ENCODE results near the gene SHROOM3. TPM values are rescaled to one million over a fixed set of nuclear protein-coding genes. Genes with fewer than 3 reads are reported as not detected.

SHROOM3 gene
- total RNA-seq, 6 experiments from 2014 or later, result 39.1 to 98.7 (median 40.9) TPM

- no peak for TF ChIP-seq CTCF (IDR thresholded peaks at IDR 0.05)
- H3K9me3 Mint-ChIP-seq, result no peaks in the 10 kb centered on the region
- H3K4me1 Mint-ChIP-seq (ENCODE audit: low read depth), result peaks cover 88% of the 10 kb centered on the region
- H3K27me3 Mint-ChIP-seq (ENCODE audit: insufficient read depth), result no peaks in the 10 kb centered on the region; the same call in 1 of the 2 replicates
- no peak for DNase-seq
- peak overlapping the region; percentile 16; the same call in 1 of the 2 replicates for H3K27ac Mint-ChIP-seq
- no peak overlapping the region; the same call in 1 of the 2 replicates for H3K4me3 Mint-ChIP-seq
- H3K36me3 Mint-ChIP-seq (ENCODE audit: low read depth), result peaks cover 5% of the 10 kb centered on the region
Measured at GRCh38 chr4:76699751-76700310, 264.8 kb downstream of the SHROOM3 start.

- H3K36me3 Mint-ChIP-seq (ENCODE audit: low read depth), result peaks cover 21% of the 10 kb centered on the region
- TF ChIP-seq CTCF (IDR thresholded peaks at IDR 0.05), result no peak
- H3K4me3 Mint-ChIP-seq, result peak overlapping the region; percentile 23
- H3K27ac Mint-ChIP-seq, result peak overlapping the region; percentile 94
- H3K9me3 Mint-ChIP-seq, result no peaks in the 10 kb centered on the region
- peaks cover 88% of the 10 kb centered on the region for H3K4me1 Mint-ChIP-seq (ENCODE audit: low read depth)
- no peaks in the 10 kb centered on the region for H3K27me3 Mint-ChIP-seq (ENCODE audit: insufficient read depth)
- DNase-seq, result no peak
Measured at GRCh38 chr4:76702440-76703122, 267.6 kb downstream of the SHROOM3 start.

- Mint-ChIP-seq H3K9me3 (no peaks in the 10 kb centered on the region), H3K27me3 (ENCODE audit: insufficient read depth) (no peaks in the 10 kb centered on the region), H3K36me3 (ENCODE audit: low read depth) (peaks cover 26% of the 10 kb centered on the region), H3K4me3 (peak overlapping the region; percentile 23), H3K4me1 (ENCODE audit: low read depth) (peaks cover 90% of the 10 kb centered on the region), H3K27ac (peak overlapping the region; percentile 94)
- no peak for TF ChIP-seq CTCF (IDR thresholded peaks at IDR 0.05)
- peak; percentile 79 for DNase-seq
Measured at GRCh38 chr4:76703123-76703490, 268.1 kb downstream of the SHROOM3 start.

- Mint-ChIP-seq H3K36me3 (ENCODE audit: low read depth) (peaks cover 32% of the 10 kb centered on the region), H3K27me3 (ENCODE audit: insufficient read depth) (no peaks in the 10 kb centered on the region), H3K27ac (peak overlapping the region; percentile 94), H3K9me3 (no peaks in the 10 kb centered on the region), H3K4me3 (peak overlapping the region; percentile 23), H3K4me1 (ENCODE audit: low read depth) (peaks cover 93% of the 10 kb centered on the region)
- no peak for DNase-seq
- no peak for TF ChIP-seq CTCF (IDR thresholded peaks at IDR 0.05)
Measured at GRCh38 chr4:76703676-76704075, 268.6 kb downstream of the SHROOM3 start.

GRCh38 chr4:76704133-76704881 lies 269.3 kb downstream of the SHROOM3 start:
- DNase-seq, result no peak
- no peak for TF ChIP-seq CTCF (IDR thresholded peaks at IDR 0.05)
- peak overlapping the region; percentile 94 for H3K27ac Mint-ChIP-seq
- peak overlapping the region; percentile 23 for H3K4me3 Mint-ChIP-seq
- no peaks in the 10 kb centered on the region for H3K27me3 Mint-ChIP-seq (ENCODE audit: insufficient read depth)
- H3K9me3 Mint-ChIP-seq, result no peaks in the 10 kb centered on the region
- peaks cover 93% of the 10 kb centered on the region for H3K4me1 Mint-ChIP-seq (ENCODE audit: low read depth)
- peaks cover 38% of the 10 kb centered on the region for H3K36me3 Mint-ChIP-seq (ENCODE audit: low read depth)
